Glutamatergic neuron (in vitro differentiated cells): Measurements from ENCODE around the gene NOL6. TPM values are rescaled to one million over a fixed set of nuclear protein-coding genes. Genes with fewer than 3 reads are reported as not detected.
A peak's percentile ranks its signal among the peaks of the same experiment; 100 is the strongest.
"Not testable (repeated sequence)": the region's sequence is repeated elsewhere in the genome, so short reads cannot be mapped to it uniquely, and the experiment has no call there.

Source experiments
- DNase-seq: peaks from one replicate; pipeline ENCODE4 v3.0.0; 2022
- H3K27ac Mint-ChIP-seq: one replicate; pipeline ENCODE4 v1.8.0; 2020; ENCODE audit warnings: mild to moderate bottlenecking, mixed read lengths, inconsistent platforms; ENCODE audit not compliant: unreplicated experiment
- H3K27me3 Mint-ChIP-seq: one replicate; pipeline ENCODE4 v1.8.0; 2020; ENCODE audit warnings: mild to moderate bottlenecking, moderate library complexity, mixed read lengths, inconsistent platforms; ENCODE audit not compliant: unreplicated experiment
- H3K36me3 Mint-ChIP-seq: one replicate; pipeline ENCODE4 v1.8.0; 2020; ENCODE audit warnings: mild to moderate bottlenecking, mixed read lengths, inconsistent platforms; ENCODE audit not compliant: unreplicated experiment
- H3K4me1 Mint-ChIP-seq: one replicate; pipeline ENCODE4 v1.8.0; 2020; ENCODE audit warnings: mild to moderate bottlenecking, low read depth, mixed read lengths, inconsistent platforms; ENCODE audit not compliant: unreplicated experiment
- H3K4me3 Mint-ChIP-seq: one replicate; pipeline ENCODE4 v1.8.0; 2020; ENCODE audit warnings: mild to moderate bottlenecking, mixed read lengths, inconsistent platforms; ENCODE audit not compliant: unreplicated experiment
- H3K9me3 Mint-ChIP-seq: one replicate; pipeline ENCODE4 v1.8.0; 2020; ENCODE audit warnings: mild to moderate bottlenecking, moderate library complexity, mixed read lengths, inconsistent platforms; ENCODE audit not compliant: unreplicated experiment
- total RNA-seq: library from RNA; stranded (reverse); fragmentation: NEBNext Ultra II Directional; extraction: Animal tissue kit (Norgen Biotek cat#: 25700); gene quantifications from one replicate; pipeline ENCODE4 v1.2.1, GENCODE V29; 2021; ENCODE audit not compliant: unreplicated experiment
- TF ChIP-seq, protein P1 (sequence below): fragments of 200-600 bp; sonication (generic); IDR thresholded peaks from one replicate; pipeline ENCODE4 v1.5.0; 2021; ENCODE audit not compliant: partially characterized antibody, unreplicated experiment

Gene NOL6
- total RNA-seq, 1 donor from 2014 or later, result 25.6 TPM

DNA sequence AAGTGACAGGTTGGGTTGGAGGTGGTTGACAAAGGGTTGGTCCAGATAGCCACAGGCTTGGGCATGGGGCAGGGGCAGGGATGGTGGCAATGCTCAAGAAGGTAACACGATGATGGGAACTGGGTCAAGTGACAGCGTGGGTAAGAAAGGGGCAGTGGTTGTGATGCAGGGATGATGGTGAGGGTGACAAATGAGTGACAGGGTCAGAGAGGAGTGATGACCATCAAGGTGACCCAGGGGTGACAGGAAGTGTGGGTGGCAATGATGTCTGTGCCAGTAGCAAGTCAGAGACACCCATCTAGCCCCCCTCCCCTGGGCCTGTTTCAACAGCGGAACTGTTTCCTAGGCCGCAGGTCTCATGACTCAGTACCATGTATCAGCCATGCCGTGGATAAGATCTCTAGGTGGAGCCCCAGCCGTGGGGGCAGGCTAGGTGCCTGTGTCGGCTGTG lies 46.9 kb downstream of the NOL6 start:
- DNase-seq, result no peak
- Mint-ChIP-seq H3K36me3 (no peaks in the 10 kb centered on the region), H3K27ac (no peak overlapping the region), H3K9me3 (peaks cover 3% of the 10 kb centered on the region), H3K4me1 (no peaks in the 10 kb centered on the region), H3K4me3 (no peak overlapping the region), H3K27me3 (peaks cover 9% of the 10 kb centered on the region)
- TF ChIP-seq, protein P1, sequence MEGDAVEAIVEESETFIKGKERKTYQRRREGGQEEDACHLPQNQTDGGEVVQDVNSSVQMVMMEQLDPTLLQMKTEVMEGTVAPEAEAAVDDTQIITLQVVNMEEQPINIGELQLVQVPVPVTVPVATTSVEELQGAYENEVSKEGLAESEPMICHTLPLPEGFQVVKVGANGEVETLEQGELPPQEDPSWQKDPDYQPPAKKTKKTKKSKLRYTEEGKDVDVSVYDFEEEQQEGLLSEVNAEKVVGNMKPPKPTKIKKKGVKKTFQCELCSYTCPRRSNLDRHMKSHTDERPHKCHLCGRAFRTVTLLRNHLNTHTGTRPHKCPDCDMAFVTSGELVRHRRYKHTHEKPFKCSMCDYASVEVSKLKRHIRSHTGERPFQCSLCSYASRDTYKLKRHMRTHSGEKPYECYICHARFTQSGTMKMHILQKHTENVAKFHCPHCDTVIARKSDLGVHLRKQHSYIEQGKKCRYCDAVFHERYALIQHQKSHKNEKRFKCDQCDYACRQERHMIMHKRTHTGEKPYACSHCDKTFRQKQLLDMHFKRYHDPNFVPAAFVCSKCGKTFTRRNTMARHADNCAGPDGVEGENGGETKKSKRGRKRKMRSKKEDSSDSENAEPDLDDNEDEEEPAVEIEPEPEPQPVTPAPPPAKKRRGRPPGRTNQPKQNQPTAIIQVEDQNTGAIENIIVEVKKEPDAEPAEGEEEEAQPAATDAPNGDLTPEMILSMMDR, result no peak

GRCh38 chr9:33425128-33425533 lies 48.6 kb downstream of the NOL6 start:
- no peaks in the 10 kb centered on the region for H3K36me3 Mint-ChIP-seq
- TF ChIP-seq, protein P1, result no peak
- H3K27ac Mint-ChIP-seq, result no peak overlapping the region
- no peak overlapping the region for H3K4me3 Mint-ChIP-seq
- peaks cover 5% of the 10 kb centered on the region for H3K27me3 Mint-ChIP-seq
- DNase-seq, result no peak
- no peaks in the 10 kb centered on the region for H3K4me1 Mint-ChIP-seq
- H3K9me3 Mint-ChIP-seq, result no peaks in the 10 kb centered on the region

GRCh38 chr9:33424492-33424891 lies 49.2 kb downstream of the NOL6 start:
- not testable (repeated sequence) for H3K27me3 Mint-ChIP-seq, H3K9me3 Mint-ChIP-seq, H3K36me3 Mint-ChIP-seq, H3K4me3 Mint-ChIP-seq, DNase-seq, H3K4me1 Mint-ChIP-seq, H3K27ac Mint-ChIP-seq

DNA sequence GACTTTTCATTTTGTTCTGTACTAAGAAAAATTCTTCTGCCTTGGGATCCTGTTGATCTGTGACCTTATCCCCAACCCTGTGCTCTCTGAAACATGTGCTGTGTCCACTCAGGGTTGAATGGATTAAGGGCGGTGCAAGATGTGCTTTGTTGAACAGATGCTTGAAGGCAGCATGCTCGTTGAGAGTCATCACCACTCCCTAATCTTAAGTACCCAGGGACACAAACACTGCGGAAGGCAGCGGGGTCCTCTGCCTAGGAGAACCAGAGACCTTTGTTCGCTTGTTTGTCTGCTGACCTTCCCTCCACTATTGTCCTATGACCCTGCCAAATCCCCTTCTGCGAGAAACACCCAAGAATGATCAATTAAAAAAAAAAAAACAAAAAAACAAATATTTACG lies 49.7 kb downstream of the NOL6 start:
- H3K27ac Mint-ChIP-seq, result peak overlapping the region; percentile 87
- H3K36me3 Mint-ChIP-seq, DNase-seq, H3K4me1 Mint-ChIP-seq, H3K9me3 Mint-ChIP-seq, H3K4me3 Mint-ChIP-seq, H3K27me3 Mint-ChIP-seq: not testable (repeated sequence)

GRCh38 chr9:33419708-33420303 lies 53.9 kb downstream of the NOL6 start:
- TF ChIP-seq, protein P1, result no peak
- no peak for DNase-seq
- Mint-ChIP-seq H3K4me3 (no peak overlapping the region), H3K27ac (no peak overlapping the region), H3K27me3 (peaks cover 5% of the 10 kb centered on the region), H3K9me3 (no peaks in the 10 kb centered on the region), H3K36me3 (no peaks in the 10 kb centered on the region), H3K4me1 (no peaks in the 10 kb centered on the region)

- no peaks in the 10 kb centered on the region for H3K4me1 Mint-ChIP-seq
- DNase-seq, result no peak
- H3K9me3 Mint-ChIP-seq, result no peaks in the 10 kb centered on the region
- no peak overlapping the region for H3K27ac Mint-ChIP-seq
- TF ChIP-seq, protein P1, result no peak
- H3K27me3 Mint-ChIP-seq, result peaks cover 5% of the 10 kb centered on the region
- H3K36me3 Mint-ChIP-seq, result no peaks in the 10 kb centered on the region
- no peak overlapping the region for H3K4me3 Mint-ChIP-seq
Observed at GRCh38 chr9:33418090-33418489, 55.6 kb downstream of the NOL6 start.
